ENCODE measurements around the gene PSME3. TPM values are rescaled to one million over a fixed set of nuclear protein-coding genes. Genes with fewer than 3 reads are reported as not detected.
"Not testable (repeated sequence)": the region's sequence is repeated elsewhere in the genome, so short reads cannot be mapped to it uniquely, and the experiment has no call there.

The PSME3 gene
- total RNA-seq, 6 experiments from 2014 or later, result 33.6 to 72.1 (median 42.8) TPM

DNA sequence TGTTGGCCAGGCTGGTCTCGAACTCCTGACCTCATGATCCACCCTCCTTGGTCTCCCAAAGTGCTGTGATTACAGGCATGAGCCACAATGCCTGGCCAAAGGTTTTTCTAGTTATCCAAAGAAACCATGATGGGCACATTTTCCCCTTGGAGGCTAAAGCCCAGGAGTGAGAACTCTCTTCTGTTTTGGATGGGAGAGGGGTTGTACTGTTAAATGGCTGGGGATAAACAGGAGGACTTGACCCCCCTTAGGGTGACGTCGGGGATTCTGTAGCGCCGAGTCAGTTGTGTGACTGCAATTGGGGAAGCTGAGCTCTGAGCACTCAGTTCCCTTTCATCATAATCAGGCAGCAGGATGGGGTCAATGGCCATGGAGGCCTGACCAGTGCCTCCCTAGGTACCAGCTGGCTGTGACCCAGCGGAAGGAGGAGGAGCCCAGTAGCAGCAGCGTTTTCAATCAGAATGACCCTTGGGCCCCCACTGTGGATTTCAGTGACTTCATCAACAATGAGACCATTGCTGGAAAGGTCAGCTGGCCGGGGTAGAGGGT lies 21.9 kb downstream of the PSME3 start:
- Histone ChIP-seq H3K27ac (no peak overlapping the region), H3K9me3 (no peaks in the 10 kb centered on the region), H3K27me3 (no peaks in the 10 kb centered on the region), H3K4me3 (no peak overlapping the region), H3K4me1 (peaks cover 0 to 17% (median 4%) of the 10 kb centered on the region in 4 donors), H3K36me3 (no peaks in the 10 kb centered on the region)
- no peak for TF ChIP-seq POLR2A (IDR thresholded peaks at IDR 0.05)
- TF ChIP-seq, protein P1, sequence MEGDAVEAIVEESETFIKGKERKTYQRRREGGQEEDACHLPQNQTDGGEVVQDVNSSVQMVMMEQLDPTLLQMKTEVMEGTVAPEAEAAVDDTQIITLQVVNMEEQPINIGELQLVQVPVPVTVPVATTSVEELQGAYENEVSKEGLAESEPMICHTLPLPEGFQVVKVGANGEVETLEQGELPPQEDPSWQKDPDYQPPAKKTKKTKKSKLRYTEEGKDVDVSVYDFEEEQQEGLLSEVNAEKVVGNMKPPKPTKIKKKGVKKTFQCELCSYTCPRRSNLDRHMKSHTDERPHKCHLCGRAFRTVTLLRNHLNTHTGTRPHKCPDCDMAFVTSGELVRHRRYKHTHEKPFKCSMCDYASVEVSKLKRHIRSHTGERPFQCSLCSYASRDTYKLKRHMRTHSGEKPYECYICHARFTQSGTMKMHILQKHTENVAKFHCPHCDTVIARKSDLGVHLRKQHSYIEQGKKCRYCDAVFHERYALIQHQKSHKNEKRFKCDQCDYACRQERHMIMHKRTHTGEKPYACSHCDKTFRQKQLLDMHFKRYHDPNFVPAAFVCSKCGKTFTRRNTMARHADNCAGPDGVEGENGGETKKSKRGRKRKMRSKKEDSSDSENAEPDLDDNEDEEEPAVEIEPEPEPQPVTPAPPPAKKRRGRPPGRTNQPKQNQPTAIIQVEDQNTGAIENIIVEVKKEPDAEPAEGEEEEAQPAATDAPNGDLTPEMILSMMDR (IDR thresholded peaks at IDR 0.05), result no peak
- intact Hi-C loops (cut with DNase I), result no loop called here
- DNase-seq (peak; percentile 83 to 87 (median 85)), ATAC-seq (peak; percentile 80 to 91 (median 88))
- 14% methylated on average over 6 of the region's 8 CpGs for WGBS (ENCODE audit: insufficient coverage, low coverage, low lambda C conversion rate, missing lambda C conversion rate)

DNA sequence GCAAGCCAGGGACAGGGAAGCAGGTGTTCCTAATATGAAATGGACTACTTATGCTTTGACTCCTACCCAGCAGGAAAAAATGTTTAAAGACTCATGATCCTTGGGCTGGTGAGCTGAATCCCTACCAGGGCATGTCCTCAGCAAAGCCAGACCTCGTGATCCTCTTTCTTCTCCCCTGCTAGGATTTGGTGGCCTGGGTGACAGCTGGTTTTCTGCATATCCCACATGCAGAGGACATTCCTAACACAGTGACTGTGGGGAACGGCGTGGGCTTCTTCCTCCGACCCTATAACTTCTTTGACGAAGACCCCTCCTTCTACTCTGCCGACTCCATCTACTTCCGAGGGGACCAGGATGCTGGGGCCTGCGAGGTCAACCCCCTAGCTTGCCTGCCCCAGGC lies 22.9 kb downstream of the PSME3 start:
- ATAC-seq; H3K9me3 ChIP-seq; H3K36me3 ChIP-seq; DNase-seq; intact Hi-C loops (cut with DNase I); H3K4me3 ChIP-seq; H3K27ac ChIP-seq; H3K27me3 ChIP-seq: not testable (repeated sequence)
- H3K4me1 ChIP-seq, result peaks cover 0 to 11% (median 4%) of the 10 kb centered on the region in 4 donors
- 40% methylated on average over 1 of the region's 8 CpGs for WGBS (ENCODE audit: insufficient coverage, low coverage, low lambda C conversion rate, missing lambda C conversion rate)

DNA sequence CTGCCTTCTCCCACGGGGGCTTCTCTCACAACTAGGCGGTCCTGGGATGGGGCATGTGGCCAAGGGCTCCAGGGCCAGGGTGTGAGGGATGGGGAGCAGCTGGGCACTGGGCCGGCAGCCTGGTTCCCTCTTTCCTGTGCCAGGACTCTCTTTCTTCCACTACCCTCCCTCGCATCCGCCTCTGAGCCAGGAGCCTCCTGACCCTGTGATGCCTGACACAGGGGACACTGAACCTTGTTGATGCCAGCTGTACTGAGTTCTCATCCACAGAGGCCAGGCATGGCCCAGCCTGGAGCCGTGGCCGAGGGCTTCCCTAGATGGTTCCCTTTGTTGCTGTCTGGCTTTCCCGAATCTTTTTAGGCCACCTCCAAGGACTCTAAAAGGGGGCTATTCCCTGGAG lies 23.3 kb downstream of the PSME3 start:
- H3K36me3 ChIP-seq; H3K27ac ChIP-seq; H3K9me3 ChIP-seq; intact Hi-C loops (cut with DNase I); H3K27me3 ChIP-seq; H3K4me3 ChIP-seq; DNase-seq: not testable (repeated sequence)
- peak in 2 of 4 donors; percentile 39 to 48 for ATAC-seq
- peaks cover 0 to 11% (median 4%) of the 10 kb centered on the region in 4 donors for H3K4me1 ChIP-seq
- WGBS (ENCODE audit: insufficient coverage, low coverage, low lambda C conversion rate, missing lambda C conversion rate), result 49% methylated on average over 6 of the region's 8 CpGs

DNA sequence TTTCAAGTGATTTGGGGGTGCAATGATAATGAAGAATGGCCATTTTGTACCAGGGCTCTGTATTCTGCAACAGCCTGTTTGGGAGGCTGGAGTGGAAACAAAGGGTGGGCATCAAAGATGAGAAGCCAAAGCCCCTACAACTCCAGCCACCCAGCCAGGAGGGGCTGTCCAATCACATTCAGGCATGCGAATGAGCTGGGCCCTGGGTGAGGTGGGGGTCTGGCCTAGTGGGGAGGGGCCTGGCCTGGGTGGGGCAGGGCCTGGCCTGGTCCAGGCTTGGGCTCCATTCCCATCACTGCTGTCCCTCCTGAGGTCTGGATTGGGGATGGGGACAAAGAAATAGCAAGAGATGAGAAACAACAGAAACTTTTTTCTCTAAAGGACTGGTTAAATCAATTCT lies 24.2 kb downstream of the PSME3 start:
- Histone ChIP-seq H3K9me3 (no peaks in the 10 kb centered on the region), H3K36me3 (no peaks in the 10 kb centered on the region), H3K4me3 (no peak overlapping the region), H3K27ac (no peak overlapping the region), H3K4me1 (peaks cover 0 to 11% (median 4%) of the 10 kb centered on the region in 4 donors), H3K27me3 (no peaks in the 10 kb centered on the region)
- no CpG with 5 or more reads among the region's 1 CpG for WGBS (ENCODE audit: insufficient coverage, low coverage, low lambda C conversion rate, missing lambda C conversion rate)
- intact Hi-C loops (cut with DNase I), result no loop called here
- ATAC-seq, result no peak
- DNase-seq, result no peak
- TF ChIP-seq POLR2A (IDR thresholded peaks at IDR 0.05), result no peak
- TF ChIP-seq, protein P1 (IDR thresholded peaks at IDR 0.05), result no peak

DNA sequence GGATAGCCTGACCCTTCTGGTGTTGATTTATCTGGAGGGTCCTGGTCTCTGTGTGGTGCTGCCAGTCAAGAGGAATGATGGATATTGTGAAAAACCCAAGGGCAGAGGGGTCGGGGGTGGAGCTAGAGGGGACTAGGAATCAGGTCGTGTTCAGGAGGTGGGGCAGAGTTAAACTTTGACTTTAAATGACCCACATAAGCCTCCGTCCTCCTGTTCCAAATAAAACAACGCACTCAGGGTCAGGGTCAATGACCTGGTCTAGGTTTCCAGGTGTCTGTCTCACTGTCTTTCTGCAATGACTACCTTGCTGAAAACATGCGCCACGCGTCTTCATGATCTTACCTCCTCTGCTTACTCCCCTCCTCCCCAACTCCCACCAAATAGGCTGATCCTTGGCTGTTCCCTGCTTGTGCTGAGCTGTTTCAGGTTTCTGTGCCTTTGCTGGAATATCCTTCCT lies 32.5 kb downstream of the PSME3 start:
- peaks cover 0 to 45% (median 16%) of the 10 kb centered on the region in 4 donors for H3K4me1 ChIP-seq
- H3K9me3 ChIP-seq, result no peaks in the 10 kb centered on the region
- H3K4me3 ChIP-seq, result peak overlapping the region in 2 of 3 donors; percentile 62 to 72
- WGBS (ENCODE audit: insufficient coverage, low coverage, low lambda C conversion rate, missing lambda C conversion rate), result 26% methylated on average over 5 of the region's 7 CpGs
- TF ChIP-seq, protein P1 (IDR thresholded peaks at IDR 0.05), result no peak
- no peak for TF ChIP-seq POLR2A (IDR thresholded peaks at IDR 0.05)
- H3K27me3 ChIP-seq, result no peaks in the 10 kb centered on the region
- intact Hi-C loops (cut with DNase I), result no loop called here
- H3K36me3 ChIP-seq, result no peaks in the 10 kb centered on the region
- DNase-seq (peak; percentile 55 to 93 (median 82)), ATAC-seq (peak; percentile 58 to 76 (median 68))
- H3K27ac ChIP-seq, result peak overlapping the region in 2 of 3 donors; percentile 39 to 74

Measured in right lobe of liver (tissue), 6 donors.